Raji (cell line): Measurements from ENCODE around the gene SSC5D.

Source experiments
- POLR2A ChIP-seq: IDR thresholded peaks from 2 replicates; pipeline ENCODE4 v1.6.1; 2011; ENCODE audit warnings: low read depth, low read length, control low read depth; ENCODE audit not compliant: insufficient read depth

SSC5D gene

DNA sequence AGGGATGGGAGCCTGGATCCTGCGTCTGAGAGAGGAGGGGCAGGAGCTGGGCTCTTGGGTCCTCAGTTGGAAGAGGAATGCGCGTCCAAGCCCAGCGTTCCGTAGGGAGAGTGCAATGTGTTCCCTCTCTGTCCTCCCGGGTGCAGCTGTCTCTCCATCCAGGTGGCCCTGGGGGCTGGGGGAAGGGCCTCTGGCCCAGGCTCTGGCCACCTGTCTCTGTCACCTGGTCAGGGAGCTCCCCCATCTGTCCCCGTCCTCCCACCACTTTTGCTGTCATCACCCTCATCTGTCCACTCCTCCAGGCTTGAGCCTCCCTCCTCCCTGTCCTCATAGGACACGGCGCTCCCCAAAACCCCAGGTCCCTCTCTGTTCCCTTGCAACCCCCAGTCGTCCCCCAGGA lies 52.4 kb downstream of the SSC5D start:
- TF ChIP-seq POLR2A = no peak

DNA sequence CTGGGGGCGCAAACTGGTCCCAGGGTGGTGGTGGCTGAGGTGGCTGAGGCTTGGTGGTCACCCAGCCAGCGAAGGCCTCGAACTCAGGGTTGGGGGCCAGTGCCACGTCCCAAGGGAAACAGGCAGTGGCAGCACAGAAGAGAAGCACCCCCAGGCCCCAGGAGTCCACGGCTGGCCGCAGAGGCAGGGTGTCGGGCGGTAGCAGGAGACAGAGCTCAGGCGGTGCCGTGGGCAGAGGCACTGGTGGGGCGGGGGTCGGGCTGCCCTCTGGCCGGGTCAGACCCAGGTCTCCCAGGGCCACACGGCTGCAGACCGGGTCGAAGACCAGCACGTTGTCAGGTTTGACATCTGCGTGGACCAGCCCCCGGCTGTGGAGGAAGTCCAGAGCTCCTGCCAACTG lies 52.9 kb downstream of the SSC5D start:
- no peak for TF ChIP-seq POLR2A

DNA sequence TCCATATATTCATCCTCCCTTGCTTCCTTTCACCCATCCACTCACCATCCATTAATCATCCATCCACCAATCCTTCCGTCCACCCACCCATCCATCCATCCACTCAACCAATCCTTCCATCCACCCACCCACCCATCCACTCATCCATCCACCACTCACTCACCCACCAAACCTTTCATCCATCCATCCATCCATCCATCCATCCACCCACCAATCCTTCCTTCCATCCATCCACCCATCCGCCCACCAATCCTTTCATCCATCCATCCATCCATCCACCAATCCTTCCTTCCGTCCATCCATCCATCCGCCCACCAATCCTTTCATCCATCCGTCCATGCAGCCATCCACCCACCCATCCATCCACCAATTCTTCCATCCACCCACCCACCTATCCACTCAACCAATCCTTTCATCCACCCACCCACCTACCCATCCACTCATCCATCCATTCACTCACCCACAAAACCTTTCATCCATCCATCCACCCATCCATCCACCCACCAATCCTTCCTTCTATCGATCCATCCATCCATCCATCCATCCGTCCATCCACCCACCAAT lies 54.1 kb downstream of the SSC5D start:
- TF ChIP-seq POLR2A = no peak

DNA sequence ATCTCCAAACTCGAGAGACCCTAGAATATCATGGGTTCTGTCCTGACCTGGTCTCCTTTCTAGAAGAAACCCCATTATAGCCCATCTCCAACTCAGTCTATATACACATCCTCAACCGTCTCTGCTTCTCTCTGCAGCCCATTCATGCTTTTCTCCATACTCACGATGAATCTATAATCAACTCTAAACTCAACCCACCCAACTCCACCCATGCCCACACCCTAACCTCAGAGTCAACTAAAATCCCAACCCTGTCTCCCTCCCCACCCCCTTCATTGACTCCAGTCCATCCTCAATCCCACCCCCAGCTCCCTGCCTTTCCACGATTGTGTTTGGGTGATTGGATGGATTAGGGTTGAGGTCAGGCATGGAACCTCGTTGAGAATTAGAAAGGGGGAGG lies 55.3 kb downstream of the SSC5D start:
- no peak for TF ChIP-seq POLR2A

DNA sequence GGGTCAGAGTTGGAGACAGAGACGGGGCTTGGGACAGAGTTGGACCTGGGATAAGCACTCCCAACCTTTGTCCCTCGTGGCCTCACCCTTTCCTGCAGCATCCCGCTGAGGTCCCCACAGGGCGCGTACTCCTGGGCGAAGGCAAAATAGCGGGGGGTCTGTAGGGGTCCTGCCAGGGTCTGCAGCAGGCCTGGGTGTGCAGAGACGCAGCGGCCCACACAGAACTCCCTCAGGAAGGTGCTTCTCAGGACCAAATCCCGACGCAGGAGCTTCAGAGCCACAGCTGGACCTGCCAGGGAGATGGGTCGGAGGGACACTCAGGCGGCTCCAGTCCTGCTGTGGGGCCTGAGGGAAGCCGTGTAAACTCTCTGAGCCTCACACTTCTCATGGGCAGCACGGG lies 55.8 kb downstream of the SSC5D start:
- no peak for TF ChIP-seq POLR2A

DNA sequence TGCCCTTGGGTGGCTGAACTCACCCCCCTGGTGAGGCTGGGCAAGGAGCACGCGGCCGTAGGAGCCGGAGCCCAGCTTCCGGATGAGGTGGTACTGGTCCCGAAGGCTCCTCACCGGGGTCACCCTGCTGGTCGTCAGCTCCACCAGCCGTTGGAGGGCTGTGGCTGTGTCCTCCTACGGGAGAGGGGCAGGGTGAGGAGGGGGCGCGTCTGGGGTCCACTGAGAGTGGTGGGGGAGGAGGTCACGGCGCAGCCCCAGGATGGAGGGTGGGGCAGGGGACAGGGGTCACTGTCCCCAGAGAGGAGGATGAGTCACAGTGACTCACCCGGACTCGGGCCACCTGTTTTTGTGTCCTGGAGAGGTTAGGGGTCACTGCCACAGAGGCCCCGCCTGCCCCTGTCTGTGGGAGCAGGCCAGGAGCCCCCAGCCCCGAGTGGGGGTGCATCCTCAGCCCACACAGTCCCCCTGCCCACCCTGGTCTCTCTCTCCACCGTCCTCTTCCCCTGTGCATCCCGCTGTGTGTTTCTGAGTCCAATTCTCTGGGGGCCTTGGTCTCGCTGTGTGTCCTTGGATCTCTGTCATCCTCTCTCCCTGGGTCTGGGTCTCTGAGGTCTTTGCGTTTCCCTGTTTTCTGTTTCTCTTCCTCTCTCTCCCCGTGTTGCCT lies 56.7 kb downstream of the SSC5D start:
- TF ChIP-seq POLR2A = no peak

DNA sequence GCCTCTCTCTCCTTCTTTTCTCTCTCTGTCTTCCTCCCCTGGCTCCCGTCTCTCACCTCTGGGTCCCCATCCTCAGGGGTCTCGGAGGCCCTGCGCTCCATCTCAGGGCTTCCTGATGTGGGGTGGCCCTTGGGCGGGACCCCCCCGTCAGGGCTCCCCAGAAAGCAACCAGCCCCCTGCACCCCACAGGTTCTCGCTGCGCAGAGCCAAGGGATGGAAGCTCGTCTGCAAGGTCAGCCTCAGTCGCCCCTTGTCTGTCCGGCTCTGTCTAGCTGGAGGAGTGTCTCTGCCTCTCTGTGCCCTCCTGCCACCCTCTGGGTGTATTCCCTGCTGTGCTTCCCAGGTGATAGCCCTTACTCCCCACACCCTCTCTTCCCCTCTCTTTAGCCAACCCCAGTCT lies 57.2 kb downstream of the SSC5D start, which contains the start of gene SBK3:
Gene SBK3 (minus strand): TSS at position 101 of the 400 bp plus-strand sequence. CDS start 0 bp downstream, at position 101.
- no peak for TF ChIP-seq POLR2A

DNA sequence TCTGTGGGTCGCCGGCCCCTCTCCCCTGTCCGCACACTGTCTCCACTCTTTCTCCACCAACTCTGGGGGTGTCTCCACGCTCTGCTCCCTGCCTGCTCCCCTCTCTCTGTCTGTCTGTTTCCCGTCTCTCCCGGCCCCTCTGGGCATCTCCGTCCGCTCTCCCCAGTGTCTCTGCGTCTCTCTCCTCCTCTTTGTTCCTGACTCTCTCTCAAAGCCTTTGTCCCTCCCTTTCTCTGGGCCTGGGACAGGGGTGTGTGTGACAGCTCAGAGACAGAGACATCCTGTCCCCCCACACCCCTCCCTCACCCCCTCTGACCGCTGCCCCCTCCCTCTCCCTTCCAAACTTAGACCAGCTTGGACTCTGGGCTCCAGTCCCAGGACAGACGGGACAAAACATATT lies 57.8 kb downstream of the SSC5D start:
- TF ChIP-seq POLR2A = no peak

DNA sequence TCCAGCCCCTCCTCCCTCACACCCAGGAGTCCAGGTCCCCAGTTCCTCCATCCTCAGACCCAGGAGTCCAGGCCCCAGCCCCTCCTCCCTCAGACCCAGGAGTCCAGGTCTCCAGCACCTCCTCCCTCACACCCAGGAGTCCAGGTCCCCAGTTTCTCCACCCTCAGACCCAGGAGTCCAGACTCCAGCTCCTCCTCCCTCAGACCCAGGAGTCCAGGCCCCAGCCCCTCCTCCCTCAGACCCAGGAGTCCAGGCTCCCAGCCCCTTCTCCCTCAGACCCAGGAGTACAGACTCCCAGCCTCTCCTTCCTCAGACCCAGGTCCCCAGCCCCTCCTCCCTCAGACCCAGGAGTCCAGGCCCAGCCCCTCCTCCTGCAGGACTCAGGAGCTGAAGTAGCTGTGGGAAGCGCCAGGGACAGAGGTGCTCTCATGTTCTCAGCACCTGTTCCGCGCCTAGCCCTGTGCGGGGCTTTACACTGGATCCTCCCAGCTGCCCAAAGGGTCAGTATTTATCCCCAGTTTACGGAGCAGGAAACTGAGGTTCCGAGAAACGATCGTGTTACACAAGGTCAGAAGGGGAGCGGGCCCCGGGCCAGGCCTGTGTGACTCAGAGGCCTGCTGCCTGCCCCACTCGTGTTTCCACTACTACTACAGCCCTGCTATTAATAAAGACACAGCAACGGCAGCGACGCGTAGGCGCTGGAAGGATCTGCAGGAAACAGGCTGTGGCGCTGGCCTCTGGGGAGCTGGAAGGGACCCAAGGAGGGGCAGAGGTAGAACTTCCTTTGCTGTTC lies 58.8 kb downstream of the SSC5D start:
- TF ChIP-seq POLR2A = no peak

DNA sequence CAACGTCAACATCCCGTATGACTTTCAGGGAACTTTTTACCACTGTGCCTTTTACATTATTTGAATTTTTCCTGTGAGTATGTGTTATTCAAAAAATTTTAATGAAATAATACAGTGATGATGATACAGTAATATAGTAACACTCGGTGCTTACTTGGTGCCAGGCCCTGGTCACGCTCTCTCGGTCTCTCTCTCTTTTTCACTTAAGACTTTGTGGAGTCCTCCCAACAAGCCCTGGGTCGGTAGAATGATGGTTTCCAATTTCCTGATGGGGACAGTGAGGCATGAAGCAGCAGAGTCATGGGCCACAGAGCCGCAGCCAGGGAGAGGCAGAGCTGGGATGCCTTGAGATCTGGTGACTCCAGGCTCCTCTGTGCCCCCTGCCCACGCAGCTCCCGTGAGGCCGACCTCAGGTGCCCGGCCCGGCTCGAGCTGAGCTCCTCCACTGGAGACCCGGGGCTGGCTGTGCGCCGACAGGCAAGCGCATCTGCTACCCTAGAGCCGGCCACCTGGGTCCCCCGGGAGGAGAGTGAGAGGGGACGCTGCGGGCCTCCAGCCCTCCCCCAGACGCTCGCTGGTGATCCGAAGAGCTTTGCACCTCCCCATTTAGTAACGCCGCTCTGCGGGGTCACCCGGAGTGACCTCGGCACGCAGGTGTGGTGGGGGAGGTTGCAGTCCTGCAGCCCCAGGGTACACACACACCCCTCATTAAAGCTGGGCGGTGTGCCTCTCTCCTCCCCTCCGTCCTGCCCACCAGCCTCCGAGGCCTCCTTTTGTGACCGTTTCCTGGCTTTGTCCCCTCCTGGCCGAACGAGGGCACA lies 61.5 kb downstream of the SSC5D start:
- no peak for TF ChIP-seq POLR2A

DNA sequence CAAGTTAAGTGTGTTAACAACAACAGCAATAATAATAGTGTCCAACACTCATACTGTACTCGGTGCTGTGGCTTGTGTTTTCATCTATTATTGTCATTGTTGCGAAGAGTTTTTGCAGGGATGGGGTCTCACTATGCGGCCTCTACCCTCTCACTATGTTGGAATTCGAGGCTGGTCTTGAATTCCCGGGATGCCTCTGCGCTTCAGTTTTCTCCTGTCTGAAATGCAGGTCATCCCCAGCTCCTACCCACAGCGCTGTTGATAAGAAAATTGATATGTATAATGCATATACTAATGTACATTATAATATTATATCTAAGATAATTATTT lies 62.0 kb downstream of the SSC5D start:
- TF ChIP-seq POLR2A = no peak

DNA sequence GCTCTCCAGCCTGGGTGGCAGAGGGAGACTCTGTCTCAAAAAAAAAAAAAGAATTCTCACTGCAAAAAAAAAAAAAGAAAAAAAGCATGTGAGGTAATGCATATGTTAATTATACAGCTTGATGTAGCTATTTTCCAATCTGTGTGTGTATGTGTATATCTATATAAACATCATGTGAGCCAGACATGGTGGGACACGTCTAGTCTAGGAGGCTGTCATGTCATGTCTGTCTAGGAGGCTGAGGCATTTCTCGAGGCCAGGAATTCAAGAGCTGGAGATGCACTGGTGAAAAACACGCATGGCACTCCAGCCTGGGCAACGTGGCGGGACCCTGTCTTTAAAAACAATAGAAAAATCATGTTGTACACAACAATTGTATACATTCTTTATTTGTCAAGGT lies 64.0 kb downstream of the SSC5D start:
- no peak for TF ChIP-seq POLR2A

DNA sequence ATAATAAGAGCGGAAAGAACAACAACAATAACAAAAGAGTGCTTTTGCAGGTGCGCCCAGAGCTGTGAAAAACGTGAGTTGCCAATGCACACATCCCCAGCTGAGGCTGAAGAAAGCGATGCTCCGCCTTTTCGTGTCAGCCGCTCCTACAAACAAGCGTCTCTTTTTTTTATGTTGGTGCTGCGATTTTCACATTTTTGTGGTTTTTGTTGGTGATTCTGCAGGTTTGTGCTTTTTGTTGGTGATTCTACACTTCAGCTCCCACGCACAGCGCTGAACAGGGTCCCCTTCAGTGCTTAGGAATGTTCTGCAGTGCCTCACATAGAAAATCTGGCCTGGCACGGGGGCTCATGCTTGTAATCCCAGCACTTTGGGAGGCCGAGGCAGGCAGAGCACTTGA lies 64.4 kb downstream of the SSC5D start:
- no peak for TF ChIP-seq POLR2A

DNA sequence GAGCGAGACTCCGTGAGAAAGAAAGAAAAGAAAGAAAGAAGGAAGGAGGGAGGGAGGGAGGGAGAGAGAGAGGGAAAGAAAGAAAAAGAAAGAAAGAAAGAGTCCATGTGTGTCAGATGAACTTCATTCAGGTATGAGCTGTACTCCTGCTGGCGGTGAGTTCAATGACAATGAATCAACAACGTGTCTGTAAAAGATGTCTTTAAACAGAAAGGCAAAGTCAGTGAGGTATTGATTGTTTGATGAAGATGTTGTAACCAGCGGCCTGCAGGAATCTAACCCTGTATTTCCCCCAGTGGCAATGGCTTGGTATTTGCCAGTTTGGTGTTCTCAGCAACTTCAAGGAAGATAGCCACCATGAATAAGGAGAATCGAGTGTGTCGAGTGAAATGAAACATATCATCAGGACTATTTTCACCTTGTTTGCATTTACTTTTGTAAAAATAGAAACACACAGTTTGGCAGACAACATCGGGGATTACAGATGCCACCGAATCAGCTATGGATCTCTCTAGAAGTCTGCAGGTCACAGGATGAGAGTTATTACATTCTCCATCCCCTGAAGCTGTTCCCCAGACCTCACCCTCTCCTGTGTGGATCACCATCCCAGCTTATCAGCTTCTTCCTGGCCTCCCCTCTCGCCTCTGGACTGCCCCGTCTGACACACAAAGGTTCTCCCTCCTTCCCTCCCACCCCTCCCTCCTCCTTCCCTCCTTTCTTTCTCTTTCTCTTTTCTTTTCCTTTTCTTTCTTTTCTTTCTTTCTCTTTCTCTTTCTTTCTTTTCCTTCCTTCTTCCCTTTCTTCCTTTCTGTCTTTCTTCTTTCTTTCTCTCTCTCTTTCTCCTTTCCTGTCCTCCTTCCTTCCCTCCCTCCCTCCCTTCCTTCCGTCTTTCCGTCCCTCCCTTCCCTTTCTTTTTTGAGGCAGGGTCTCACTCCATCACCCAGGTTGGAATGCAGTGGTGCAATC lies 65.3 kb downstream of the SSC5D start:
- no peak for TF ChIP-seq POLR2A
